HEK293 (cell line): ENCODE results near the gene AKT1.
A peak's percentile ranks its signal among the peaks of the same experiment; 100 is the strongest.

Experiments
- CTCF ChIA-PET: fragments of 350-600 bp; formaldehyde crosslinking; extraction: SDS; loops from one replicate; lab custom pipeline; 2021; ENCODE audit warnings: antibody characterized with exemption; lab: Yijun Ruan, JAX
- POLR2A ChIA-PET: fragments of 300-600 bp; formaldehyde crosslinking; extraction: SDS; loops from one replicate; lab custom pipeline; 2020; ENCODE audit warnings: antibody characterized with exemption, inconsistent platforms; lab: Yijun Ruan, JAX
- H3K27ac ChIP-seq: fragments of 200-500 bp; sonication (Bioruptor generic); 2 replicates; pipeline ENCODE4 v1.5.1; 2014; ENCODE audit warnings: low read depth, low read length, control low read depth, inconsistent platforms; ENCODE audit errors: extremely low read depth
- H3K36me3 ChIP-seq, 2 experiments: fragments of 200-500 bp in 1 of 2; sonication (Bioruptor generic) in 1 of 2; 1 replicate in 1 of 2; 2 replicates in 1 of 2; pipeline ENCODE4 v1.5.1; 2014 to 2017; ENCODE audit warnings: inconsistent platforms in 2 of 2, low read length in 2 of 2; ENCODE audit not compliant: control insufficient read depth in 2 of 2, insufficient read depth in 1 of 2
- H3K4me1 ChIP-seq: fragments of 200-500 bp; sonication (Bioruptor generic); 2 replicates; pipeline ENCODE4 v1.5.1; 2014; ENCODE audit warnings: mild to moderate bottlenecking, low read length, inconsistent platforms; ENCODE audit not compliant: control insufficient read depth, insufficient read depth
- H3K4me3 ChIP-seq: 2 replicates; pipeline ENCODE4 v1.5.1; 2011; ENCODE audit warnings: low read depth, mild to moderate bottlenecking, control low read depth, low read length, moderate library complexity
- H3K9me3 ChIP-seq: fragments of 200-500 bp; sonication (Bioruptor generic); 2 replicates; pipeline ENCODE4 v1.5.1; 2014; ENCODE audit warnings: low read depth, low read length, inconsistent platforms; ENCODE audit not compliant: control insufficient read depth, insufficient read depth
- GLIS2 ChIP-seq: fragments of 450-650 bp; formaldehyde crosslinking; IDR thresholded peaks from 2 replicates; pipeline ENCODE4 v1.5.1; 2016; ENCODE audit warnings: missing biosample characterization, missing genetic modification characterization
- MYNN ChIP-seq: fragments of 450-650 bp; formaldehyde crosslinking; IDR thresholded peaks from 2 replicates; pipeline ENCODE4 v1.5.1; 2016; ENCODE audit warnings: missing biosample characterization, missing genetic modification characterization, borderline replicate concordance
- MZF1 ChIP-seq: fragments of 450-650 bp; formaldehyde crosslinking; IDR thresholded peaks from 2 replicates; pipeline ENCODE4 v1.5.1; 2017; ENCODE audit warnings: missing biosample characterization, missing genetic modification characterization, borderline replicate concordance
- PATZ1 ChIP-seq: fragments of 450-650 bp; formaldehyde crosslinking; IDR thresholded peaks from 2 replicates; pipeline ENCODE4 v1.5.1; 2016; ENCODE audit warnings: missing biosample characterization, missing genetic modification characterization
- PBX3 ChIP-seq: sonication (generic); formaldehyde crosslinking; IDR thresholded peaks from 2 replicates; pipeline ENCODE4 v1.8.1; 2022; ENCODE audit warnings: mild to moderate bottlenecking, moderate library complexity, missing genetic modification reagents
- SALL2 ChIP-seq: fragments of 450-650 bp; formaldehyde crosslinking; IDR thresholded peaks from 2 replicates; pipeline ENCODE4 v1.5.0; 2017; ENCODE audit warnings: missing biosample characterization, mild to moderate bottlenecking, missing genetic modification characterization, borderline replicate concordance
- SCRT1 ChIP-seq: fragments of 450-650 bp; formaldehyde crosslinking; IDR thresholded peaks from 2 replicates; pipeline ENCODE4 v1.5.1; 2016; ENCODE audit warnings: missing biosample characterization, missing genetic modification characterization, borderline replicate concordance
- ZBTB7A ChIP-seq: fragments of 450-650 bp; formaldehyde crosslinking; IDR thresholded peaks from 2 replicates; pipeline ENCODE4 v1.5.1; 2016; ENCODE audit warnings: low read depth, missing biosample characterization, missing genetic modification characterization
- ZIC2 ChIP-seq: fragments of 450-650 bp; formaldehyde crosslinking; IDR thresholded peaks from 2 replicates; pipeline ENCODE4 v1.5.1; 2016; ENCODE audit warnings: missing biosample characterization, missing genetic modification characterization
- ZNF335 ChIP-seq: fragments of 450-650 bp; formaldehyde crosslinking; conservative IDR thresholded peaks from 2 replicates; pipeline ENCODE4 v1.5.1; 2016; ENCODE audit warnings: missing biosample characterization, missing genetic modification characterization
- ZNF449 ChIP-seq: fragments of 450-650 bp; formaldehyde crosslinking; IDR thresholded peaks from 2 replicates; pipeline ENCODE4 v1.5.1; 2017; ENCODE audit warnings: missing biosample characterization, mild to moderate bottlenecking, missing genetic modification characterization, moderate library complexity
- ZNF48 ChIP-seq: fragments of 450-650 bp; formaldehyde crosslinking; IDR thresholded peaks from 2 replicates; pipeline ENCODE4 v1.5.1; 2016; ENCODE audit warnings: missing biosample characterization, missing genetic modification characterization
- ZNF514 ChIP-seq: fragments of 450-650 bp; formaldehyde crosslinking; IDR thresholded peaks from 2 replicates; pipeline ENCODE4 v1.5.1; 2016; ENCODE audit warnings: missing biosample characterization, missing genetic modification characterization
- ZNF600 ChIP-seq: fragments of 450-650 bp; formaldehyde crosslinking; IDR thresholded peaks from 2 replicates; pipeline ENCODE4 v1.5.1; 2016; ENCODE audit warnings: missing biosample characterization, missing genetic modification characterization
- ZNF623 ChIP-seq: fragments of 450-650 bp; formaldehyde crosslinking; IDR thresholded peaks from 2 replicates; pipeline ENCODE4 v1.5.1; 2016; ENCODE audit warnings: missing biosample characterization, missing genetic modification characterization
- ZNF701 ChIP-seq: fragments of 450-650 bp; formaldehyde crosslinking; IDR thresholded peaks from 2 replicates; pipeline ENCODE4 v1.5.1; 2016; ENCODE audit warnings: missing biosample characterization, missing genetic modification characterization
- ZNF777 ChIP-seq: fragments of 450-650 bp; formaldehyde crosslinking; IDR thresholded peaks from 2 replicates; pipeline ENCODE4 v1.5.1; 2017; ENCODE audit warnings: missing biosample characterization, missing genetic modification characterization, borderline replicate concordance
- ZNF785 ChIP-seq: fragments of 450-650 bp; formaldehyde crosslinking; IDR thresholded peaks from 2 replicates; pipeline ENCODE4 v1.5.1; 2016; ENCODE audit warnings: missing biosample characterization, missing genetic modification characterization
- ZNF791 ChIP-seq: fragments of 450-650 bp; formaldehyde crosslinking; IDR thresholded peaks from 2 replicates; pipeline ENCODE4 v1.5.1; 2016; ENCODE audit warnings: missing biosample characterization, missing genetic modification characterization
- ZSCAN16 ChIP-seq: fragments of 450-650 bp; formaldehyde crosslinking; IDR thresholded peaks from 2 replicates; pipeline ENCODE4 v1.5.1; 2016; ENCODE audit warnings: missing biosample characterization, missing genetic modification characterization
- TF ChIP-seq, protein P1 (sequence below): fragments of 450-650 bp; formaldehyde crosslinking; IDR thresholded peaks from 2 replicates; pipeline ENCODE4 v1.5.1; 2017; ENCODE audit warnings: missing biosample characterization, missing genetic modification characterization
- TF ChIP-seq, protein P2 (sequence below): fragments of 450-650 bp; formaldehyde crosslinking; IDR thresholded peaks from 2 replicates; pipeline ENCODE4 v1.5.1; 2016; ENCODE audit warnings: missing biosample characterization, missing genetic modification characterization
- TF ChIP-seq, protein P3 (sequence below): fragments of 450-650 bp; formaldehyde crosslinking; IDR thresholded peaks from 2 replicates; pipeline ENCODE4 v1.5.1; 2016; ENCODE audit warnings: missing biosample characterization, missing genetic modification characterization

The AKT1 gene

DNA sequence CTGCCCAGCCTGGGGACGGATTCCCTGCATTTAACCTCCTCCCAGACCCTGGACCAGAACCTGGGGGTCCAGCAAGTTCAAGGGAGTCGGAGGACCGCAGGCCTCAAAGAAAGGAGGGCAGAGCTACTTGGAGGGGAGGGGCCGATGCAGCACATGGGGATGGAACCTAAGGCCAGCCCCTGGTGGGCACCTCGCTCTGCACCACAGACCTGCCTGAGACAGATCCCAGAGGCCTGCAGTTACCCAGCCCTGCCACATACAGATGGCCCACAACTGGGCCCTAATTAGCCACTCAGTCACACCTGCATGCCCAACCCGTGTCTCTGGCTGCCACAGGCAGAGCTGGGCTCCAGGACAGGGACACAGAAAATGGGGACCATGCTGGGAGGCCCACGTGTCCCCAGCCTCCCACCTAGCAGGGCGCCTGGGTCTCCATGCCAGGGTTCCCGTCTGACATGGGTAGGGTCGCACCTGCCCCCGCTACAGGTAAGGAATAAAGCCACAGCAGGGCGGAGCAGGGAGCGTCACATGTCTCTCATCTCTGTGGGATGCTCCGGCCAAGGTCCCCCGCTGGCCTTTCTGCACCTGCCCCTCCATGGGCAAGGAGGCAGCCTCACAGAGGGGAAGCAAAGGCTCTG, 16.7 kb downstream of the AKT1 start:
- CTCF ChIA-PET: no interaction called here
- H3K4me3 ChIP-seq: no peak overlapping the region
- POLR2A ChIA-PET: interaction anchor here (0.7 kb wide), 1 partner anchor 13 kb away, joined by 3 read pairs; no protein-coding TSS in a partner anchor
- H3K36me3 ChIP-seq: peaks cover 0 to 88% of the 10 kb centered on the region in 2 experiments; a peak in 2 of 3 replicates
- H3K9me3 ChIP-seq: no peaks in the 10 kb centered on the region
- TF ChIP-seq ZNF701 (tag by site-specific recombination): no peak
- no peak for TF ChIP-seq MZF1 (tag by site-specific recombination)
- TF ChIP-seq SALL2 (tag by site-specific recombination): no peak
- TF ChIP-seq, protein P1, sequence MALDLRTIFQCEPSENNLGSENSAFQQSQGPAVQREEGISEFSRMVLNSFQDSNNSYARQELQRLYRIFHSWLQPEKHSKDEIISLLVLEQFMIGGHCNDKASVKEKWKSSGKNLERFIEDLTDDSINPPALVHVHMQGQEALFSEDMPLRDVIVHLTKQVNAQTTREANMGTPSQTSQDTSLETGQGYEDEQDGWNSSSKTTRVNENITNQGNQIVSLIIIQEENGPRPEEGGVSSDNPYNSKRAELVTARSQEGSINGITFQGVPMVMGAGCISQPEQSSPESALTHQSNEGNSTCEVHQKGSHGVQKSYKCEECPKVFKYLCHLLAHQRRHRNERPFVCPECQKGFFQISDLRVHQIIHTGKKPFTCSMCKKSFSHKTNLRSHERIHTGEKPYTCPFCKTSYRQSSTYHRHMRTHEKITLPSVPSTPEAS: no peak
- no peak for TF ChIP-seq ZNF777
- TF ChIP-seq ZNF48 (tag by site-specific recombination): no peak
- no peak for TF ChIP-seq ZNF785 (tag by site-specific recombination)
- TF ChIP-seq MYNN: no peak
- no peak for TF ChIP-seq ZNF335
- no peak for TF ChIP-seq PBX3 (CRISPR knock-in tag)
- TF ChIP-seq, protein P2, sequence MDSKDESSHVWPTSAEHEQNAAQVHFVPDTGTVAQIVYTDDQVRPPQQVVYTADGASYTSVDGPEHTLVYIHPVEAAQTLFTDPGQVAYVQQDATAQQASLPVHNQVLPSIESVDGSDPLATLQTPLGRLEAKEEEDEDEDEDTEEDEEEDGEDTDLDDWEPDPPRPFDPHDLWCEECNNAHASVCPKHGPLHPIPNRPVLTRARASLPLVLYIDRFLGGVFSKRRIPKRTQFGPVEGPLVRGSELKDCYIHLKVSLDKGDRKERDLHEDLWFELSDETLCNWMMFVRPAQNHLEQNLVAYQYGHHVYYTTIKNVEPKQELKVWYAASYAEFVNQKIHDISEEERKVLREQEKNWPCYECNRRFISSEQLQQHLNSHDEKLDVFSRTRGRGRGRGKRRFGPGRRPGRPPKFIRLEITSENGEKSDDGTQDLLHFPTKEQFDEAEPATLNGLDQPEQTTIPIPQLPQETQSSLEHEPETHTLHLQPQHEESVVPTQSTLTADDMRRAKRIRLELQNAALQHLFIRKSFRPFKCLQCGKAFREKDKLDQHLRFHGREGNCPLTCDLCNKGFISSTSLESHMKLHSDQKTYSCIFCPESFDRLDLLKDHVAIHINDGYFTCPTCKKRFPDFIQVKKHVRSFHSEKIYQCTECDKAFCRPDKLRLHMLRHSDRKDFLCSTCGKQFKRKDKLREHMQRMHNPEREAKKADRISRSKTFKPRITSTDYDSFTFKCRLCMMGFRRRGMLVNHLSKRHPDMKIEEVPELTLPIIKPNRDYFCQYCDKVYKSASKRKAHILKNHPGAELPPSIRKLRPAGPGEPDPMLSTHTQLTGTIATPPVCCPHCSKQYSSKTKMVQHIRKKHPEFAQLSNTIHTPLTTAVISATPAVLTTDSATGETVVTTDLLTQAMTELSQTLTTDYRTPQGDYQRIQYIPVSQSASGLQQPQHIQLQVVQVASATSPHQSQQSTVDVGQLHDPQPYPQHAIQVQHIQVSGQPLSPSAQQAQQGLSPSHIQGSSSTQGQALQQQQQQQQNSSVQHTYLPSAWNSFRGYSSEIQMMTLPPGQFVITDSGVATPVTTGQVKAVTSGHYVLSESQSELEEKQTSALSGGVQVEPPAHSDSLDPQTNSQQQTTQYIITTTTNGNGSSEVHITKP (tag by site-specific recombination): no peak
- TF ChIP-seq SCRT1 (tag by site-specific recombination): no peak
- TF ChIP-seq ZNF791: no peak
- peak; percentile 45 for TF ChIP-seq GLIS2 (tag by site-specific recombination)
- no peak for TF ChIP-seq ZNF514
- 0 out of 2 replicates have a peak, but pooled peaks have one; percentile 21 for TF ChIP-seq ZNF449
- TF ChIP-seq ZBTB7A (tag by site-specific recombination): 0 out of 2 replicates have a peak, but pooled peaks have one; percentile 27
- 0 out of 2 replicates have a peak, but pooled peaks have one; percentile 11 for TF ChIP-seq PATZ1 (tag by site-specific recombination)
- TF ChIP-seq, protein P3, sequence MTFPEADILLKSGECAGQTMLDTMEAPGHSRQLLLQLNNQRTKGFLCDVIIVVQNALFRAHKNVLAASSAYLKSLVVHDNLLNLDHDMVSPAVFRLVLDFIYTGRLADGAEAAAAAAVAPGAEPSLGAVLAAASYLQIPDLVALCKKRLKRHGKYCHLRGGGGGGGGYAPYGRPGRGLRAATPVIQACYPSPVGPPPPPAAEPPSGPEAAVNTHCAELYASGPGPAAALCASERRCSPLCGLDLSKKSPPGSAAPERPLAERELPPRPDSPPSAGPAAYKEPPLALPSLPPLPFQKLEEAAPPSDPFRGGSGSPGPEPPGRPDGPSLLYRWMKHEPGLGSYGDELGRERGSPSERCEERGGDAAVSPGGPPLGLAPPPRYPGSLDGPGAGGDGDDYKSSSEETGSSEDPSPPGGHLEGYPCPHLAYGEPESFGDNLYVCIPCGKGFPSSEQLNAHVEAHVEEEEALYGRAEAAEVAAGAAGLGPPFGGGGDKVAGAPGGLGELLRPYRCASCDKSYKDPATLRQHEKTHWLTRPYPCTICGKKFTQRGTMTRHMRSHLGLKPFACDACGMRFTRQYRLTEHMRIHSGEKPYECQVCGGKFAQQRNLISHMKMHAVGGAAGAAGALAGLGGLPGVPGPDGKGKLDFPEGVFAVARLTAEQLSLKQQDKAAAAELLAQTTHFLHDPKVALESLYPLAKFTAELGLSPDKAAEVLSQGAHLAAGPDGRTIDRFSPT (tag by site-specific recombination): peak; percentile 42; the same call in 1 of the 2 replicates
- TF ChIP-seq ZNF600 (tag by site-specific recombination): peak; percentile 71; the same call in 1 of the 2 replicates
- no peak for TF ChIP-seq ZSCAN16 (tag by site-specific recombination)
- TF ChIP-seq ZIC2 (tag by site-specific recombination): peak; percentile 30; the same call in 1 of the 2 replicates
- TF ChIP-seq ZNF623 (tag by site-specific recombination): no peak
- no peaks in the 10 kb centered on the region for H3K4me1 ChIP-seq
- no peak overlapping the region for H3K27ac ChIP-seq
